Tibial nerve (tissue), 3 donors: ENCODE measurements around the gene PIGS.

Source experiments
- POLR2A ChIP-seq, 2 donors: fragments of 450-650 bp; IDR thresholded peaks; one replicate each; pipeline ENCODE4 v1.6.1; 2017; ENCODE audit warnings: antibody characterized with exemption in 2 of 2, mild to moderate bottlenecking in 2 of 2, moderate library complexity in 2 of 2
- TF ChIP-seq, protein P1 (sequence below), 5 experiments: fragments of 200-600 bp in 3 of 5; fragments of 450-650 bp in 2 of 5; sonication (generic) in 3 of 5; IDR thresholded peaks; one replicate each; pipeline ENCODE4 v1.5.1; 2016 to 2019; ENCODE audit warnings: antibody characterized with exemption in 5 of 5, mild to moderate bottlenecking in 3 of 5, moderate library complexity in 2 of 5

DNA sequence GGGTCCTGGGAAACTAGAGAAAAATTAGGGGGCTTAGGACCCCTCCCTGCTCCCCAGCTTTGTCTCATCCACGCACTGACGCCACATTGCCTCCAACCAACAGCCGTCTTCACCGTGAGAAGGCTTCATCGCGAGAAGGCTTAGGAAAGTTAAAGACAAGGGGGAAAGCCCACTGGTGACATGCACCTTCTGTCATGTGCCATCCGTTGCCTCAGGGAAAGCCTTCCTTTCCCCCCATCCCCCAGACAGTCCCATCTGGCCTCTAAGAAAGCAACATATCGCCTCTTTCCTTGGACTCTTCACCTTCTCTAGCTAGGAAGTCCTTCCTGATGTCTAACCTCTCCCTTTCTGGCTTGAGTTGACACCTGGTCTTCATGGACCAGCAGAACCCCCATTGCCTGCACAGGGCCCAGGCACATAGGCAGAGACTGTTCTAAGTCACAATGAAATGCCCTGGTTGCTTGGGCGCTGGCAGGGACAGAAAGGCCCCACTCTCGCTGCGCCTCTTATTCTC lies 63.1 kb downstream of the PIGS start:
- TF ChIP-seq, protein P1, sequence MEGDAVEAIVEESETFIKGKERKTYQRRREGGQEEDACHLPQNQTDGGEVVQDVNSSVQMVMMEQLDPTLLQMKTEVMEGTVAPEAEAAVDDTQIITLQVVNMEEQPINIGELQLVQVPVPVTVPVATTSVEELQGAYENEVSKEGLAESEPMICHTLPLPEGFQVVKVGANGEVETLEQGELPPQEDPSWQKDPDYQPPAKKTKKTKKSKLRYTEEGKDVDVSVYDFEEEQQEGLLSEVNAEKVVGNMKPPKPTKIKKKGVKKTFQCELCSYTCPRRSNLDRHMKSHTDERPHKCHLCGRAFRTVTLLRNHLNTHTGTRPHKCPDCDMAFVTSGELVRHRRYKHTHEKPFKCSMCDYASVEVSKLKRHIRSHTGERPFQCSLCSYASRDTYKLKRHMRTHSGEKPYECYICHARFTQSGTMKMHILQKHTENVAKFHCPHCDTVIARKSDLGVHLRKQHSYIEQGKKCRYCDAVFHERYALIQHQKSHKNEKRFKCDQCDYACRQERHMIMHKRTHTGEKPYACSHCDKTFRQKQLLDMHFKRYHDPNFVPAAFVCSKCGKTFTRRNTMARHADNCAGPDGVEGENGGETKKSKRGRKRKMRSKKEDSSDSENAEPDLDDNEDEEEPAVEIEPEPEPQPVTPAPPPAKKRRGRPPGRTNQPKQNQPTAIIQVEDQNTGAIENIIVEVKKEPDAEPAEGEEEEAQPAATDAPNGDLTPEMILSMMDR (IDR thresholded peaks at IDR 0.05), result no peak
- TF ChIP-seq POLR2A (IDR thresholded peaks at IDR 0.05), result no peak
